IMR-90 (cell line): Measurements from ENCODE around the gene CENPH. TPM values are rescaled to one million over a fixed set of nuclear protein-coding genes. Genes with fewer than 3 reads are reported as not detected.

Source experiments
- ATAC-seq: fragments of 200-7000 bp; cut with Tn5 transposase; 2 replicates; pipeline ENCODE4 v1.9.1; 2020; ENCODE audit warnings: low read depth, mild to moderate bottlenecking, moderate library complexity
- BruUV-seq: library from RNA; stranded (reverse); fragments of 400-500 nt; replicated peaks from 2 replicates; lab custom pipeline; 2021; lab: Mats Ljungman, UMichigan
- CTCF ChIA-PET: fragments of 300-600 bp; formaldehyde crosslinking; extraction: SDS; loops from one replicate; lab custom pipeline; 2021; ENCODE audit warnings: antibody characterized with exemption; lab: Yijun Ruan, JAX
- POLR2A ChIA-PET: fragments of 300-600 bp; sonication (Branson Sonifier 250); formaldehyde crosslinking; loops from one replicate; lab custom pipeline; 2022; ENCODE audit warnings: antibody characterized with exemption; ENCODE audit not compliant: unreplicated experiment; lab: Charles Lee
- DNase-seq: peaks from one replicate; pipeline ENCODE4 v3.0.0; 2013
- H2AFZ ChIP-seq: replicated peaks from 2 replicates; pipeline ENCODE3; 2013; ENCODE audit warnings: low read length, mild to moderate bottlenecking; ENCODE audit not compliant: poor library complexity
- H2AK5ac ChIP-seq: 2 replicates; pipeline ENCODE4 v1.6.1; 2013; ENCODE audit warnings: low read depth, low read length, inconsistent platforms
- H2AK9ac ChIP-seq: replicated peaks from 2 replicates; pipeline ENCODE3; 2013; ENCODE audit warnings: mild to moderate bottlenecking, low read depth, low read length, moderate library complexity; ENCODE audit not compliant: poor library complexity
- H2BK120ac ChIP-seq: 2 replicates; pipeline ENCODE4 v1.6.1; 2013; ENCODE audit warnings: low read depth, low read length, inconsistent platforms
- H2BK15ac ChIP-seq: 3 replicates; pipeline ENCODE4 v1.6.1; 2013; ENCODE audit warnings: low read depth, low read length, inconsistent platforms
- H2BK20ac ChIP-seq: 2 replicates; pipeline ENCODE4 v1.6.1; 2013; ENCODE audit warnings: low read depth, mild to moderate bottlenecking, inconsistent platforms, low read length, moderate library complexity
- H2BK5ac ChIP-seq: 2 replicates; pipeline ENCODE4 v1.6.1; 2013; ENCODE audit warnings: mild to moderate bottlenecking, low read depth, low read length, inconsistent platforms; ENCODE audit not compliant: poor library complexity, severe bottlenecking
- H3K14ac ChIP-seq: replicated peaks from 2 replicates; pipeline ENCODE4 v1.6.1; 2013; ENCODE audit warnings: low read depth, low read length, inconsistent platforms
- H3K18ac ChIP-seq: 2 replicates; pipeline ENCODE4 v1.6.1; 2013; ENCODE audit warnings: low read depth, low read length, control low read depth
- H3K23ac ChIP-seq: 2 replicates; pipeline ENCODE4 v1.6.1; 2013; ENCODE audit warnings: low read depth, low read length, inconsistent platforms
- H3K27ac ChIP-seq: 2 replicates; pipeline ENCODE4 v1.5.1; 2013; ENCODE audit warnings: mild to moderate bottlenecking, control low read depth, low read length; ENCODE audit not compliant: insufficient read depth
- H3K27me3 ChIP-seq: 2 replicates; pipeline ENCODE4 v1.6.1; 2013; ENCODE audit warnings: low read length; ENCODE audit not compliant: control insufficient read depth, insufficient read depth
- H3K36me3 ChIP-seq: 2 replicates; pipeline ENCODE4 v1.6.1; 2013; ENCODE audit warnings: low read length, mixed read lengths; ENCODE audit not compliant: control insufficient read depth, insufficient read depth
- H3K4ac ChIP-seq: 2 replicates; pipeline ENCODE4 v1.6.1; 2013; ENCODE audit warnings: low read depth, low read length, inconsistent platforms
- H3K4me1 ChIP-seq: 2 replicates; pipeline ENCODE4 v1.6.1; 2013; ENCODE audit warnings: low read length, mixed read lengths; ENCODE audit not compliant: control insufficient read depth, insufficient read depth
- H3K4me2 ChIP-seq: 2 replicates; pipeline ENCODE4 v1.6.1; 2013; ENCODE audit warnings: low read depth, mild to moderate bottlenecking, control low read depth, low read length, moderate library complexity
- H3K4me3 ChIP-seq: 2 replicates; pipeline ENCODE4 v1.5.1; 2013; ENCODE audit warnings: low read depth, mild to moderate bottlenecking, control low read depth, low read length, moderate library complexity; ENCODE audit not compliant: insufficient read depth
- H3K56ac ChIP-seq: 2 replicates; pipeline ENCODE4 v1.6.1; 2013; ENCODE audit warnings: low read length, inconsistent platforms; ENCODE audit not compliant: insufficient read depth; ENCODE audit errors: extremely low read depth
- H3K79me1 ChIP-seq, 2 experiments: 2 replicates each; pipeline ENCODE4 v1.6.1; 2013; ENCODE audit warnings: low read length in 2 of 2, inconsistent platforms in 1 of 2, low read depth in 1 of 2
- H3K9ac ChIP-seq: 2 replicates; pipeline ENCODE4 v1.6.1; 2013; ENCODE audit warnings: low read depth, low read length, control low read depth
- H3K9me1 ChIP-seq: 2 replicates; pipeline ENCODE4 v1.6.1; 2013; ENCODE audit warnings: low read length, inconsistent platforms; ENCODE audit not compliant: insufficient read depth
- H3K9me3 ChIP-seq: 2 replicates; pipeline ENCODE4 v1.6.1; 2013; ENCODE audit warnings: low read length; ENCODE audit not compliant: control insufficient read depth, insufficient read depth
- H4K20me1 ChIP-seq: 2 replicates; pipeline ENCODE4 v1.6.1; 2013; ENCODE audit warnings: low read length, inconsistent platforms; ENCODE audit not compliant: insufficient read depth
- H4K5ac ChIP-seq: 2 replicates; pipeline ENCODE4 v1.6.1; 2013; ENCODE audit warnings: mild to moderate bottlenecking, low read depth, low read length, control low read depth
- H4K8ac ChIP-seq, 2 experiments: 2 replicates each; pipeline ENCODE4 v1.6.1; 2013; ENCODE audit warnings: low read depth in 2 of 2, low read length in 2 of 2, control low read depth in 1 of 2, inconsistent platforms in 1 of 2
- H4K91ac ChIP-seq: 2 replicates; pipeline ENCODE4 v1.6.1; 2013; ENCODE audit warnings: low read depth, low read length, inconsistent platforms; ENCODE audit not compliant: insufficient read depth
- BHLHE40 ChIP-seq: fragments of 150-350 bp; IDR thresholded peaks from 2 replicates; pipeline ENCODE4 v1.6.1; 2016; ENCODE audit warnings: mild to moderate bottlenecking, low read depth, low read length
- CHD1 ChIP-seq: IDR thresholded peaks from 2 replicates; pipeline ENCODE4 v1.6.1; 2012; ENCODE audit warnings: low read depth, low read length, improper control_type of control experiment
- FOS ChIP-seq: fragments of 150-350 bp; IDR thresholded peaks from 2 replicates; pipeline ENCODE4 v1.6.1; 2016; ENCODE audit warnings: low read depth, low read length
- MAZ ChIP-seq: IDR thresholded peaks from 2 replicates; pipeline ENCODE4 v1.6.1; 2012; ENCODE audit warnings: low read depth, mild to moderate bottlenecking, low read length, improper control_type of control experiment, moderate library complexity, borderline replicate concordance
- MXI1 ChIP-seq: IDR thresholded peaks from 2 replicates; pipeline ENCODE4 v1.6.1; 2012; ENCODE audit warnings: low read depth, mild to moderate bottlenecking, low read length, moderate library complexity, borderline replicate concordance
- NFE2L2 ChIP-seq: fragments of 150-350 bp; IDR thresholded peaks from 2 replicates; pipeline ENCODE4 v1.6.1; 2016; ENCODE audit warnings: low read depth, mild to moderate bottlenecking, low read length
- POLR2A ChIP-seq: IDR thresholded peaks from 2 replicates; pipeline ENCODE4 v1.6.1; 2012; ENCODE audit warnings: mild to moderate bottlenecking, low read depth, low read length
- RCOR1 ChIP-seq: IDR thresholded peaks from 2 replicates; pipeline ENCODE4 v1.6.1; 2012; ENCODE audit warnings: mild to moderate bottlenecking, low read length, improper control_type of control experiment; ENCODE audit not compliant: insufficient replicate concordance
- RFX5 ChIP-seq: IDR thresholded peaks from 2 replicates; pipeline ENCODE4 v1.8.0; 2012; ENCODE audit warnings: low read depth, mild to moderate bottlenecking, low read length, moderate library complexity
- SMC3 ChIP-seq: fragments of 150-350 bp; IDR thresholded peaks from 2 replicates; pipeline ENCODE4 v1.6.1; 2016; ENCODE audit warnings: low read depth, mild to moderate bottlenecking, antibody characterized with exemption, low read length, moderate library complexity
- WGBS, 2 experiments: methylation state at CpG; one replicate each; pipeline versions ENCODE4 v1.1.5 to v1.1.7; 2013; ENCODE audit warnings: missing lambda C conversion rate in 2 of 2; ENCODE audit not compliant: insufficient read length in 1 of 2; ENCODE audit errors: extremely low coverage in 2 of 2; 5-methylcytosine and 5-hydroxymethylcytosine counted together
- dilution Hi-C: fragments of 300-500 bp; cut with HindIII; formaldehyde crosslinking; loops from one replicate; pipeline ENCODE4 v1.14.3; 2018; ENCODE audit warnings: low sequenced_read_pairs; ENCODE audit not compliant: unreplicated experiment
- in situ Hi-C: fragments of 300-500 bp; cut with MboI; formaldehyde crosslinking; loops from 3 replicates; pipeline ENCODE4 v1.14.3; 2019; ENCODE audit warnings: low sequenced_read_pairs, inconsistent platforms, mixed read lengths
- intact Hi-C: fragments of 100-400 bp; cut with micrococcal nuclease; formaldehyde crosslinking; loops from 2 replicates; pipeline ENCODE4 v1.10.0; 2022
- polyA plus RNA-seq, 3 experiments: library from polyadenylated mRNA; depleted of rRNA; stranded (reverse); fragments of >200 nt; gene quantifications; 2 replicates each; pipeline ENCODE4 v1.2.3, GENCODE V29; 2012; ENCODE audit warnings: low replicate concordance in 1 of 3
- total RNA-seq: library from RNA; depleted of rRNA; stranded (reverse); fragments of >200 nt; gene quantifications from 2 replicates; pipeline ENCODE4 v1.2.3, GENCODE V29; 2012
- TF ChIP-seq, protein P1 (sequence below): fragments of 150-350 bp; IDR thresholded peaks from 2 replicates; pipeline ENCODE4 v1.6.1; 2017; ENCODE audit warnings: mild to moderate bottlenecking, antibody characterized with exemption, low read length, low read depth
- TF ChIP-seq, protein P2 (sequence below): fragments of 150-350 bp; IDR thresholded peaks from 2 replicates; pipeline ENCODE4 v1.6.1; 2016; ENCODE audit warnings: low read depth, mild to moderate bottlenecking, low read length, moderate library complexity, borderline replicate concordance

The CENPH gene
- total and polyA plus RNA-seq, 2 of the 4 experiments (the other 2 are of a cell fraction), result 3.8 to 7.8 TPM

DNA sequence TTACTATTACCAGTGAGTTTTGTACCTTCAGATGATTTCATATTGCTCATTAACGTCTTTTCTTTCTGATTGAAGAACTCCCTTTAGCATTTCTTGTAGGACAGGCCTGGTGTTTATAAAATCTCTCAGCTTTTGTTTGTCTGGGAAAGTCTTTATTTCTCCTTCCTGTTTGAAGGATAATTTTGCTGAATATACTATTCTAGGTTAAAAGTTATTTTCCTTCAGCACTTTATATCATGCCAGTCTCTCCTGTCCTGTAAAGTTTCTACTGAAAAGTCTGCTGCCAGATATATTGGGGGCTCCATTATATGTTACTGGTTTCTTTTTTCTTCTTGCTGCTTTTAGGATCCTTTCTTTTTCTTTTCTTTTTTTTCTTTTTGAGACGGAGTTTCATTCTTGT lies 58.6 kb downstream of the CENPH start:
- no CpG with 5 or more reads among the region's 2 CpGs for WGBS, 2 experiments
- Histone ChIP-seq H4K91ac (no peak overlapping the region), H3K27me3 (no peaks in the 10 kb centered on the region), H3K79me1 (peaks cover 16 to 48% of the 10 kb centered on the region in 2 experiments), H3K14ac (no peak overlapping the region), H3K4me1 (peaks cover 6% of the 10 kb centered on the region), H3K4ac (no peak overlapping the region), H4K20me1 (peaks cover 59% of the 10 kb centered on the region), H3K9ac (no peak overlapping the region), H2BK5ac (no peak overlapping the region), H3K9me3 (peaks cover 4% of the 10 kb centered on the region), H3K9me1 (peaks cover 13% of the 10 kb centered on the region), H2AK5ac (no peak overlapping the region), H4K5ac (no peak overlapping the region), H3K23ac (no peak overlapping the region), H3K27ac (no peak overlapping the region), H2BK120ac (no peak overlapping the region), H3K36me3 (peaks cover 14% of the 10 kb centered on the region), H3K4me2 (no peak overlapping the region), H2AK9ac (no peak overlapping the region), H3K56ac (no peak overlapping the region), H2BK20ac (no peak overlapping the region), H2AFZ (no peak overlapping the region), H4K8ac (no peak overlapping the region), H3K18ac (no peak overlapping the region), H3K4me3 (no peak overlapping the region), H2BK15ac (no peak overlapping the region)
- BruUV-seq, result no TSS peak
- ChIA-PET POLR2A (no interaction called here), CTCF (no interaction called here)
- TF ChIP-seq FOS (no peak), RCOR1 (no peak), RFX5 (no peak), BHLHE40 (no peak), MAZ (no peak), MXI1 (no peak), POLR2A (no peak), CHD1 (no peak), NFE2L2 (no peak), SMC3 (no peak)
- TF ChIP-seq, protein P1, sequence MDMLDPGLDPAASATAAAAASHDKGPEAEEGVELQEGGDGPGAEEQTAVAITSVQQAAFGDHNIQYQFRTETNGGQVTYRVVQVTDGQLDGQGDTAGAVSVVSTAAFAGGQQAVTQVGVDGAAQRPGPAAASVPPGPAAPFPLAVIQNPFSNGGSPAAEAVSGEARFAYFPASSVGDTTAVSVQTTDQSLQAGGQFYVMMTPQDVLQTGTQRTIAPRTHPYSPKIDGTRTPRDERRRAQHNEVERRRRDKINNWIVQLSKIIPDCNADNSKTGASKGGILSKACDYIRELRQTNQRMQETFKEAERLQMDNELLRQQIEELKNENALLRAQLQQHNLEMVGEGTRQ, result no peak
- TF ChIP-seq, protein P2, sequence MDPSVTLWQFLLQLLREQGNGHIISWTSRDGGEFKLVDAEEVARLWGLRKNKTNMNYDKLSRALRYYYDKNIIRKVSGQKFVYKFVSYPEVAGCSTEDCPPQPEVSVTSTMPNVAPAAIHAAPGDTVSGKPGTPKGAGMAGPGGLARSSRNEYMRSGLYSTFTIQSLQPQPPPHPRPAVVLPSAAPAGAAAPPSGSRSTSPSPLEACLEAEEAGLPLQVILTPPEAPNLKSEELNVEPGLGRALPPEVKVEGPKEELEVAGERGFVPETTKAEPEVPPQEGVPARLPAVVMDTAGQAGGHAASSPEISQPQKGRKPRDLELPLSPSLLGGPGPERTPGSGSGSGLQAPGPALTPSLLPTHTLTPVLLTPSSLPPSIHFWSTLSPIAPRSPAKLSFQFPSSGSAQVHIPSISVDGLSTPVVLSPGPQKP, result no peak
- DNase-seq (no peak), ATAC-seq (no peak)
- in situ Hi-C loops, result no loop called here
- dilution Hi-C loops, result no loop called here
- intact Hi-C loops, result no loop called here
